ENCODE measurements around the gene AMBP. TPM values are rescaled to one million over a fixed set of nuclear protein-coding genes. Genes with fewer than 3 reads are reported as not detected.

Gene AMBP
- total RNA-seq, 2 experiments from 2014 or later = not detected

DNA sequence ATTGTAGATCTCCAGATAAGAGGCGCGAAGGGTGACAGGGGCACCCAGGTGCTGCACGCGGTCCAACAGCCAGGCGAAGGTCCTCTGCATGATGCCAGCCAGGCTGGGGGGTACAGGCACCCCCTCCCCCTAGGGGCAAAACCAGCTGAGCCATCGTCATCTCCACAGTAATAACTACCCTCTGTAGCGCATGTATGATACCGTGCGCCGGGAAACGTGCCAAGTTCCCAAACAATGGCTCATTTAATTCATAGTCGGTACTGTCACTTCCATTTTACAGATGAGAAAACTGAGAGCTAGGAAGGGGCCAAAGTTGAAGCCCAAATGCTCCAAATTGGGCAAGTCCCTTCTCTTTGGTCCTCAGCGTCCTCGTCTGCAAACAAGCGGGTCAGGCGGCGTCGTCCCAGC, 19.5 kb upstream of the AMBP start:
- DNase-seq (no peak), ATAC-seq (ENCODE audit: poor library complexity) (no peak)
- Histone ChIP-seq H3K4me3 (ENCODE audit: low read length) (no peak overlapping the region), H3K27me3 (ENCODE audit: control insufficient read depth in 1 of 2, insufficient read depth in 2 of 2, low read length in 2 of 2) (peaks cover 26 to 30% of the 10 kb centered on the region in 2 experiments), H3K4me1 (ENCODE audit: insufficient read depth, low read length) (peaks cover 6% of the 10 kb centered on the region), H3K9me3 (ENCODE audit: control insufficient read depth in 1 of 2, insufficient read depth in 1 of 2, low read length in 2 of 2) (peaks cover 0 to 9% of the 10 kb centered on the region in 2 experiments), H3K36me3 (ENCODE audit: insufficient read depth, low read length) (no peaks in the 10 kb centered on the region), H3K27ac (ENCODE audit: low read depth in 1 of 2, low read length in 2 of 2) (no peak overlapping the region)
- ChIA-PET POLR2A (no interaction called here), CTCF (no interaction called here)
- H3K27me3 Mint-ChIP-seq = peaks cover 71% of the 10 kb centered on the region
- TF ChIP-seq, protein P1, sequence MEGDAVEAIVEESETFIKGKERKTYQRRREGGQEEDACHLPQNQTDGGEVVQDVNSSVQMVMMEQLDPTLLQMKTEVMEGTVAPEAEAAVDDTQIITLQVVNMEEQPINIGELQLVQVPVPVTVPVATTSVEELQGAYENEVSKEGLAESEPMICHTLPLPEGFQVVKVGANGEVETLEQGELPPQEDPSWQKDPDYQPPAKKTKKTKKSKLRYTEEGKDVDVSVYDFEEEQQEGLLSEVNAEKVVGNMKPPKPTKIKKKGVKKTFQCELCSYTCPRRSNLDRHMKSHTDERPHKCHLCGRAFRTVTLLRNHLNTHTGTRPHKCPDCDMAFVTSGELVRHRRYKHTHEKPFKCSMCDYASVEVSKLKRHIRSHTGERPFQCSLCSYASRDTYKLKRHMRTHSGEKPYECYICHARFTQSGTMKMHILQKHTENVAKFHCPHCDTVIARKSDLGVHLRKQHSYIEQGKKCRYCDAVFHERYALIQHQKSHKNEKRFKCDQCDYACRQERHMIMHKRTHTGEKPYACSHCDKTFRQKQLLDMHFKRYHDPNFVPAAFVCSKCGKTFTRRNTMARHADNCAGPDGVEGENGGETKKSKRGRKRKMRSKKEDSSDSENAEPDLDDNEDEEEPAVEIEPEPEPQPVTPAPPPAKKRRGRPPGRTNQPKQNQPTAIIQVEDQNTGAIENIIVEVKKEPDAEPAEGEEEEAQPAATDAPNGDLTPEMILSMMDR (IDR thresholded peaks at IDR 0.05) = no peak
- intact Hi-C loops (cut with DNase I, micrococcal nuclease) = no loop called here
- no peaks in the 10 kb centered on the region for H3K36me3 Mint-ChIP-seq (ENCODE audit: low read depth)
- H3K4me1 Mint-ChIP-seq (ENCODE audit: low read depth) = peaks cover 9% of the 10 kb centered on the region
- H3K27ac Mint-ChIP-seq = no peak overlapping the region
- H3K9me3 Mint-ChIP-seq = peaks cover 5% of the 10 kb centered on the region
- H3K4me3 Mint-ChIP-seq = no peak overlapping the region

DNA sequence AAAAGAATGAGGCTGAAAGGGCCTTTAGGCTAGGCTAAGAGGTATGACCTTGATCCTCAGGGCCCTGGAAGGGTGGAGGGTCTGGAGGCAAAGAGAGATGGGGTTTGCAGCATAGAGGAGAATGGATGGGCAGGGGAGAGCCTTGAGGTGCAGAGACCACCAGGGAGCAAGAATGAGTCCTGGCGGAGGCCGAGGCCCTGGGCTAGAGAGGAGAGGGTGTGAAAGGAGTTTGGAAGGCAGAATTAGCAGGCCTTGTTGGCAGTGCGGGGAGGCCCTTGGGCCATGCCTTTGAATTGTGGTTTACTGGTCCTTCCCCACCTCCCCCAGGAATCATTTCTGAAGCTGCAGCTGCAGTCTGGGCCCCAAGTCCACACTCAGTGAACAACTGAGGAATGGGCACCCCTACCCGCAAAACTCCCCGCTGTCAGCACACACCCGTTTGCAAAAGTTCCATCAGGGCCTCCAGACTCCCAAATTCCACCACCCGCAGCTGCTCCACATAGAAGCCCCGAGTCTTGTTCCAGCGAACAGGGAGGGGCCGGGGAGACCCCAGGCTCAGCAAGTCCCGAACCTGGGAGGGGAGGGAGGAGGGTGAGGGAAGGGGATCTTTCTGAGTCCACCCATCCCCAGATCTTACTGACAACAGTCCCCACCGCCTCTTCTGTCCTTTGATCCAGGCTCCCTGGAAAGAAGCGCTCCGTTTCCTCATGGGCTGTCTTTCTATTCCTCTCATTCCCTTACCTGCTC, 18.9 kb upstream of the AMBP start:
- H3K9me3 ChIP-seq (ENCODE audit: control insufficient read depth in 1 of 2, insufficient read depth in 1 of 2, low read length in 2 of 2) = peaks cover 0 to 9% of the 10 kb centered on the region in 2 experiments
- peak overlapping the region; percentile 66 for H3K4me3 Mint-ChIP-seq
- ChIA-PET POLR2A (no interaction called here), CTCF (interaction anchor here (1.4 kb wide), 1 partner anchor 14 kb away, joined by 3 read pairs; no protein-coding TSS in a partner anchor)
- no peaks in the 10 kb centered on the region for H3K36me3 Mint-ChIP-seq (ENCODE audit: low read depth)
- H3K27me3 ChIP-seq (ENCODE audit: control insufficient read depth in 1 of 2, insufficient read depth in 2 of 2, low read length in 2 of 2) = peaks cover 26 to 30% of the 10 kb centered on the region in 2 experiments
- ATAC-seq (ENCODE audit: poor library complexity) = no peak
- no peak overlapping the region for H3K27ac ChIP-seq (ENCODE audit: low read depth in 1 of 2, low read length in 2 of 2)
- TF ChIP-seq, protein P1 (IDR thresholded peaks at IDR 0.05) = no peak
- H3K36me3 ChIP-seq (ENCODE audit: insufficient read depth, low read length) = no peaks in the 10 kb centered on the region
- no peak overlapping the region for H3K4me3 ChIP-seq (ENCODE audit: low read length)
- H3K27me3 Mint-ChIP-seq = peaks cover 70% of the 10 kb centered on the region
- DNase-seq = no peak
- peaks cover 6% of the 10 kb centered on the region for H3K4me1 ChIP-seq (ENCODE audit: insufficient read depth, low read length)
- no peak overlapping the region for H3K27ac Mint-ChIP-seq
- peaks cover 9% of the 10 kb centered on the region for H3K4me1 Mint-ChIP-seq (ENCODE audit: low read depth)
- intact Hi-C loops (cut with DNase I, micrococcal nuclease) = no loop called here
- peaks cover 3% of the 10 kb centered on the region for H3K9me3 Mint-ChIP-seq

DNA sequence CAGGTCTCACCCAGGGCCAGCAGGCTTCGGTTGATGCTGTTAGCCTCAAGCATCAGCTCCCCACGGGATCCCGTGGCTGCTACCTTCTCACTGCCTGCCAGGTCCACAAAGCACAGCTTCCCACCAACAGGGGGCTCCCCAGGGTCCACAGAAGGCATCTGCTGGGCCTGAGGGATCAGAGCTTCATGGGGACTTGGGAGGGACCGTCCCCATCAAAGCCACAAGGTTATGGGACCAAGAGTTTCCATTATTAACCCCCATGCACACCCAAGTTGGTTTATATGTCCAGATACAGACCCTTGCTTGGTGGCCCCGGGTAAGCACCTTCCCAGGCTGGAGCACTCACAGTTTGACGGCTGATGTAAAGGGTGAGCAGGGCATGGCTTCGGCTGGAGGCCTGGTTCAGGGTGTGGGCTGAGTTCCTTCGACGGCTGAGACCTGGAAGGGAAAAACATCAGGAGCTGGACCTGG, 18.0 kb upstream of the AMBP start:
- peaks cover 0 to 9% of the 10 kb centered on the region in 2 experiments for H3K9me3 ChIP-seq (ENCODE audit: control insufficient read depth in 1 of 2, insufficient read depth in 1 of 2, low read length in 2 of 2)
- TF ChIP-seq, protein P1 (IDR thresholded peaks at IDR 0.05) = no peak
- peaks cover 6% of the 10 kb centered on the region for H3K4me1 ChIP-seq (ENCODE audit: insufficient read depth, low read length)
- ChIA-PET CTCF (interaction anchor here (1.4 kb wide), 1 partner anchor 13 kb away, joined by 3 read pairs; no protein-coding TSS in a partner anchor), POLR2A (no interaction called here)
- peaks cover 26 to 30% of the 10 kb centered on the region in 2 experiments for H3K27me3 ChIP-seq (ENCODE audit: control insufficient read depth in 1 of 2, insufficient read depth in 2 of 2, low read length in 2 of 2)
- H3K4me3 Mint-ChIP-seq = no peak overlapping the region
- intact Hi-C loops (cut with DNase I, micrococcal nuclease) = no loop called here
- H3K27me3 Mint-ChIP-seq = peaks cover 68% of the 10 kb centered on the region
- H3K36me3 Mint-ChIP-seq (ENCODE audit: low read depth) = no peaks in the 10 kb centered on the region
- H3K4me1 Mint-ChIP-seq (ENCODE audit: low read depth) = peaks cover 9% of the 10 kb centered on the region
- DNase-seq (peak in 1 of 14 experiments; percentile 14), ATAC-seq (ENCODE audit: poor library complexity) (no peak)
- H3K27ac Mint-ChIP-seq = no peak overlapping the region
- no peak overlapping the region for H3K4me3 ChIP-seq (ENCODE audit: low read length)
- H3K9me3 Mint-ChIP-seq = no peaks in the 10 kb centered on the region
- no peak overlapping the region for H3K27ac ChIP-seq (ENCODE audit: low read depth in 1 of 2, low read length in 2 of 2)
- H3K36me3 ChIP-seq (ENCODE audit: insufficient read depth, low read length) = no peaks in the 10 kb centered on the region
